Fibroblast of the conjunctiva (primary cell): ENCODE results near the gene SMIM29.
"Not testable (repeated sequence)": the region's sequence is repeated elsewhere in the genome, so short reads cannot be mapped to it uniquely, and the experiment has no call there.

Source experiments
- DNase-seq: peaks from one replicate; pipeline ENCODE4 v3.0.0-alpha.2; 2010; ENCODE audit warnings: low read depth

SMIM29 gene

GRCh38 chr6:34269132-34269531 lies 20.3 kb upstream of the SMIM29 start:
- not testable (repeated sequence) for DNase-seq

DNA sequence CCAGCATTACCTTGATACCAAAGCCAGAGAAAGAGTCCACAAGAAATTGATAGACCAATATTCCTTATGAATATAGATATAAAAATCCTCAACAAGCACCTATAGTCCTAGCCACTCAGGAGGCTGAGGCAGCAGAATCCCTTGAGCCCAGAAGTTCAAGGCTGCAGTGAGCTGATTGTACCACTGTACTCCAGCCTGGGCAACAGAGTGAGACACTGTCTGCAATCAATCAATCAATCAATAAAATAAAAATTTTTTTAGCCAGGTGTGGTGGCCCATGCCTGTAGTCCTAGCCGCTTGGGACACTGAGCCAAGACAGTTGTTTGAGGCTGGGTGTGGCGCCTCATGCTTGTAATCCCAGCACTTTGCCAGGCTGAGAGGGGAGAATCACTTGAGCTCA lies 18.9 kb upstream of the SMIM29 start:
- no peak for DNase-seq

- not testable (repeated sequence) for DNase-seq
These were observed 14.7 kb upstream of the SMIM29 start for GRCh38 chr6:34263484-34263883.

DNA sequence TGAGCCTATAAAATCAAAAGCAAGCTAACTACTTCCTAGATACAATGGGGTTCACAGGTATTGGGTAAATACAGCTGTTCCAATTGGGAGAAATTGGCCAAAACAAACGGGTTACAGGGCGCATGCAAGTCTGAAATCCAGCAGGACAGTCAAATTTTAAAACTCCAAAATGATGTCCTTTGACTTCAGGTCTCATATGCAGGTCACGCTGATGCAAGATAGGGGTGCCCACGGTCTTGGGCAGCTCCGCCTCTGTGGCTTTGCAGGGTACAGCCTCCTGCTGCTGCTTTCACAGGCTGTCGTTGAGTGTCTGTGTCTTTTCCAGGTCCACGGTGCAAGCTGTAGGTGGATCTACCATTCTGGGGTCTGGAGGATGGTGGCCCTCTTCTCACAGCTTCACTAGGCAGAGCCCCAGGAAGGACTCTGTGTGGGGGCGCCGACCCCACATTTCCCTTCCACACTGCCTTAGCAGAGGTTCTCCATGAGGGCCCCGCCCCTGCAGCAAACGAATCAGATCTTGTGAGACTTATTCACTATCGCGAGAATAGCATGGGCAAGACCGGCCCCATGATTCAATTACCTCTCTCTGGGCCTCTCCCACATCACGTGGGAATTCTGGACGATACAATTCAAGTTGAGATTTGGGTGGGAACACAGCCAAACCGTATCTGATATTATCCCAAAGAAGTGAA lies 11.9 kb upstream of the SMIM29 start:
- DNase-seq, result no peak

DNA sequence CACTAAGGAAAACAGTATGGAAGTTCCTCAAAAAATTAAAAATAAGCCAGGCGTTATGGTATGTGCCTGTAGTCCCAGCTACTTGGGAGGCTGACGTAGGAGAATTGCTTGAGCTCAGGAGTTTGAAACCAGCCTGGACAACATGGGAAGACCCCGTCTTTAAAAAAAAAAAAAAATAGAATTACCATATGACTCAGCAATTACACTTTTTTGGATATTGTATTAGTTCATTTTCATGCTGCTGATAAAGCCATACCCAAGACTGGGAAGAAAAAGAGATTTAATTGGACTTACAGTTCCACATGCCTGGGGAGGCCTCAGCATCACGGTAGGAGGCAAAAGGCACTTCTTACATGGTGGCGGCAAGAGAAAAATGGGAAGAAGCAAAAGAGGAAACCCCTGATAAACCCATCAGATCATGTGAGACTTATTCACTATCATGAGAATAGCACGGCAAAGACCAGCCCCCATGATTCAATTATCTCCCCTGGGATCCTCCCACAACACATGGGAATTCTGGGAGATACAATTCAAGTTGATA lies 10.8 kb upstream of the SMIM29 start:
- no peak for DNase-seq

- DNase-seq, result not testable (repeated sequence)
These were observed 3.6 kb upstream of the SMIM29 start for GRCh38 chr6:34252395-34252794.

- DNase-seq, result no peak
These were observed 859 bp upstream of the SMIM29 start for GRCh38 chr6:34249469-34250261.

DNA sequence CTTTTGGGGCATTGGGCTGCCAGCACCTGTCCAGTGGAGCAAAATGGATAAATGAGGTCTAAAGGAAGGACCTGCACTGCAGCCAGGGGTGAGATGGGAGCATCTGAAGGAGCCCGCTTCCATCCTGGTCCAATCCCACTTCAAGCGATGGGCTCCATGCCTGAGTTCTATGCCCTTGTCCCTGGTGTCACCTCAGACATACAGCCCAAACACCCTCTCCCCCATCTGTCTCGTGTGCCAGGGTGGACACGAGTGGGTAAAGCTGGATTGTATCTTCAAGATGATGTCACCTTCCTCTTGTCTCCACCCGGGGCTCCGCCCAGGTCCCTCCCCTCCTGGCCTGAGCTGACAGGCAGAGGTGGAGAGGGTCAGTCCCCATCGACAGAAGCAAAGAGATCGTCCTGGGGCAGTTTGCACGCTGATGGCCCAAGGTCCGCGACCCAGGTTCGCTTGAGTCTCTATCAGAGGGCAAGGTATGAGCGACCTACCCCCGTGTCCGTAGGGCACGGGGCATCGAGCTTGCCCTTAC lies 544 bp downstream of the SMIM29 start:
- no peak for DNase-seq

DNA sequence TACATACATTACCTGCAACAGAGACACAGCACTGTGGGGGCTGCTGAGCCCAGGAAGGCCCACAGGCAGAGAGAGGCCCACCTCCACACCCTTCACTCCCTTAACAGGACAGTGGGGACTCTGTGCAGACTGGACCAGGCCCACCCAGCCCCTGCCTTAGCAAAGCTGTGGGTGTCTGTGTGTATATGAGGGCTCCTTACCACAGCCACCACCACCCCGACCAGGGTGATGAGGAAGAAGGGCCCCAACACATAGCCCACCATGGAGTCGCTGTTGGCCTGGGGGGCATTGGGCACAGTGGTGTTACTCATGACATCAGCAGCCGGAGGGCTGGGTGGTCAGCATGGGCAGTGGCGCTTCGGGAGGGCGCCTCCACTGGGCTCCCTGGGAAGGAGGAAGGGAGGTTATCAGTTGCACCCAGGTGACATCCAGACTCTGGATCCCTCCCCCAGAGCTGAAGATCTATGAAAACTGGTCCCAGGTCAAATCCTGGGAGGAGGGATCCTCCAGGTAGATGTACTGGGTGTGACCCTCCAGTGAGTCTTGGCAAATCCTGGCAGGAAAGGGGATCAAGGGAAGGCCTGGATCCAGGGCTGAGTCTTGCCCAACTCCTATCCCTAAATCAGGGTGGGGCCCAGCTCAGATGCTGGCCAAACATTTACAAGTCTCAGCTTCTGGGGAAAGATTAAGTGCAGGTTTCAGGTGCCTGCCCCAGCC lies 1.2 kb downstream of the SMIM29 start:
- DNase-seq, result no peak

- no peak for DNase-seq
These were observed 2.0 kb downstream of the SMIM29 start for GRCh38 chr6:34246563-34247391.

DNA sequence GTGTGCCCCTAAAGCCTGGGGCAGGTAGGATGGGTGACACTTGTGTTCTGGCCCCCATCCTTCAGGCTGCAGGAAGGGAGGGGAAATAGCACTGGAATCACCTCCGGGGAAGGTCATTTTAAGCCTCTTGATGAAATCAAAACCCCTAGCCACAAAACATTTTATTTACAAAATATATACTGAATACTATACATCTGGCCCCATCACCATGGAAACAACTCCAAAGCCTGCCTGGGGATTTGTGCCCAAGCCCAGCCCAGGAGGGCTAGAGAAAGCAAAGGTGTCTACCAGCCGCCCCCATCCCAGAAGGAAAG lies 2.6 kb downstream of the SMIM29 start:
- DNase-seq, result no peak

DNA sequence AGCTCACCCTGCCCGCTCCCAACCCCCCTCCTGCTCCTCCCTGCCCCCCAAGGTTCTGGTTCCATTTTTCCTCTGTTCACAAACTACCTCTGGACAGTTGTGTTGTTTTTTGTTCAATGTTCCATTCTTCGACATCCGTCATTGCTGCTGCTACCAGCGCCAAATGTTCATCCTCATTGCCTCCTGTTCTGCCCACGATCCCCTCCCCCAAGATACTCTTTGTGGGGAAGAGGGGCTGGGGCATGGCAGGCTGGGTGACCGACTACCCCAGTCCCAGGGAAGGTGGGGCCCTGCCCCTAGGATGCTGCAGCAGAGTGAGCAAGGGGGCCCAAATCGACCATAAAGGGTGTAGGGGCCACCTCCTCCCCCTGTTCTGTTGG lies 3.1 kb downstream of the SMIM29 start:
- not testable (repeated sequence) for DNase-seq

DNA sequence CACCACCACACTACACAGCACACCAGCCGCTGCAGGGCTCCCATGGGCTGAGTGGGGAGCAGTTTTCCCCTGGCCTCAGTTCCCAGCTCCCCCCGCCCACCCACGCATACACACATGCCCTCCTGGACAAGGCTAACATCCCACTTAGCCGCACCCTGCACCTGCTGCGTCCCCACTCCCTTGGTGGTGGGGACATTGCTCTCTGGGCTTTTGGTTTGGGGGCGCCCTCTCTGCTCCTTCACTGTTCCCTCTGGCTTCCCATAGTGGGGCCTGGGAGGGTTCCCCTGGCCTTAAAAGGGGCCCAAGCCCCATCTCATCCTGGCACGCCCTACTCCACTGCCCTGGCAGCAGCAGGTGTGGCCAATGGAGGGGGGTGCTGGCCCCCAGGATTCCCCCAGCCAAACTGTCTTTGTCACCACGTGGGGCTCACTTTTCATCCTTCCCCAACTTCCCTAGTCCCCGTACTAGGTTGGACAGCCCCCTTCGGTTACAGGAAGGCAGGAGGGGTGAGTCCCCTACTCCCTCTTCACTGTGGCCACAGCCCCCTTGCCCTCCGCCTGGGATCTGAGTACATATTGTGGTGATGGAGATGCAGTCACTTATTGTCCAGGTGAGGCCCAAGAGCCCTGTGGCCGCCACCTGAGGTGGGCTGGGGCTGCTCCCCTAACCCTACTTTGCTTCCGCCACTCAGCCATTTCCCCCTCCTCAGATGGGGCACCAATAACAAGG lies 3.6 kb downstream of the SMIM29 start:
- DNase-seq, result not testable (repeated sequence)

- peak; percentile 81 for DNase-seq
These were observed 4.6 kb downstream of the SMIM29 start for GRCh38 chr6:34243901-34244884.

- no peak for DNase-seq
These were observed 5.6 kb downstream of the SMIM29 start for GRCh38 chr6:34243131-34243771.

- no peak for DNase-seq
These were observed 6.3 kb downstream of the SMIM29 start for GRCh38 chr6:34242252-34243130.

- DNase-seq, result no peak
These were observed 7.2 kb downstream of the SMIM29 start for GRCh38 chr6:34241351-34242215.
